Activated CD4-positive, alpha-beta T cell treated with anti-CD3 and anti-CD28 coated beads, Interleukin-2, amount 50 U/mL, for 1 hour (primary cell): ENCODE results near the gene SLC34A3.

Experiments used
- DNase-seq: peaks from one replicate; pipeline ENCODE4 v3.0.0-alpha.2; 2020

Gene SLC34A3

DNA sequence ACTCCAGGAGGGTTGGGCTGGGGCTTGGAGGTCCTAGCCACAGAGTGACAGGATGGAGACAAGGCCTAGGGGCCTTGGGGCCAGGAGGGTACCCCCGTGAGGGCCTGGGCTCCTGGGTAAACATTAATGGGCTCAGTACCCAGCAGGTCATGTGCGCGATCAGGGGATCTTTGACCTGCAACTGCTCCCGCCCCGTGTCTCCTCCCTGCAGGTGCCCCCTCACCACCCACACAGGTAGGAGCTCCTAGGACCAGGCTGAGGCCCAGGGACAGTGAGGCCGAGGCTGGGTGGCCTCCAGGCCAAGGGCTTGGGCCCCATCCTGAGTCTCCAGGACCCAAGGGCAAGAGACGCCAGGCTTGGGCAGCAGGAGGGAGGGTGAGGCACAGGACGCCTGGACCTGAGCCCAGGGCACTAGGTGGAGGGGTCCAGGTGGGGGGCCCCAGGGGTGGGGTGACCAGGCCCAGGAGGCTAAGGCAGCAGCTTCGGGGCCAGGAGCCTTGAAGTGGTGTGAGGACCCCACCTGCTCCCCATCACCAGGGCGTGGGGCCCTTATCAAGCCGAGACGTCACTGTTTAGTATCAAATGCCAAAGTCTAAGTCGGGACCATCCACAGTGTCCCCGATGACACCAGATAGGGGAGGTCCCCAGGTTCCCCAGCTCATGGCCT, at the start of gene SLC34A3:
TSS of gene SLC34A3 (plus strand) at position 197 of the 667 bp plus-strand sequence. CDS start 802 bp downstream, outside the sequence.
- DNase-seq, result no peak

DNA sequence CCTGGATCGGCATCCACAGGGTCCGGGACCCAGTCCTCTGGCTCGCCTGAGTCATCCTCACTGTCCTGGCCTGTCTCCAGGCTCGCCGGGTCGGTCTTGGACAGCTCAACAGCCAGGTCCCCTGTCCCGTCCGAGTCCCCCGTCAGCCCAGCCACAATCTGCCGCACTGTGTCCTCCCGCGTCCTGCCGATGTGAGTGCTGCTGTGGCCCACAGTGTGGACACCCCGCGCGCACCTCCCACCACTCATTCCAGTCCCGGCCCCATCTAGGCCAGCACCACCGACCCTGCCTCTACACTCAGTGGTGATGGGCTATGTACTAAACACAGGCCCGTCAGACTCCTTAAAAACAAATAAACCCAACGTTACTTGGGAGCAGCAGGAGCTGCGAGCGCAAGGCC, 49.0 kb upstream of the SLC34A3 start:
- no peak for DNase-seq

DNA sequence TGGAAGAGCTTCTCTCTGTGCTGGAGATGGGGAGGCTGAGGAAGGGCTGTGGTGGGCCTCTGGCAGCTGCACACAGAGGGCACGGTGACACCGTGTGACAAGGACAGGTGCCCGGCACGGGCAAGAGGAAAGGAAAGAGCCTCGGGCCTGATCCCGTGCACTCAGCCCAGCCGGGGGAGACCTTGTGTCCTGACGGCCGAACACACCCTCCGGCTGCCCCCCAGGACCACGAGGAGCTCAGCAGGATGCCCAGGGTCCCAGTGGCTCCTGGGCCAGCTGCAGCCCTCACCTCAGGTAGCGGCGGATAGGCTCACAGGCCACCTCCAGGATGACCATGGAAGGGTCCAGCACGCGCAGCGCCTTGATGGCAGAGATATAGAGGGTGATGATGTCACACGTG, 47.9 kb upstream of the SLC34A3 start:
- DNase-seq, result no peak

DNA sequence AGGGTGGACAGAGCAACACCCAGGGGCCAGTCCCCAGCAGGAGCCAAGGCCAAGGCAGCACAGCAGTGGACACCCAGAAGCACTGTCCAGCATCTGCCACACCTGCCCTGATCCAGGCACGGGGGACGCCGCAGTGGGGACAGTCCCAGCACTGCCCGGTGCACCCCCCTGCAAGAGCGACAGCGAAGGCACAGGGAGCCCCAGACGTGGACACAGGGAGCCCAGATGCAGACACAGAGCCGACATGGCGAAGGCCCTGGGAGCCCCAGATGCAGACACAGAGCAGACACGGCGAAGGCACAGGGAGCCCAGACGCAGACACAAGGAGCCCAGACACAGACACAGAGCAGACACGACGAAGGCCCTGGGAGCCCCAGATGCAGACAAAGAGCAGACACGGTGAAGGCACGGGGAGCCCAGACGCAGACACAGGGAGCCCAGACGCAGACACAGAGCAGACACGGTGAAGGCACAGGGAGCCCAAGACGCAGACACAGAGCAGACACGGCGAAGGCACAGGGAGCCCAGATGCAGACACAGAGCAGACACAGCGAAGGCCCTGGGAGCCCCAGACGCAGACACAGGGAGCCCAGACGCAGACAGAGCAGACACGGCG, 46.6 kb upstream of the SLC34A3 start:
- no peak for DNase-seq

DNA sequence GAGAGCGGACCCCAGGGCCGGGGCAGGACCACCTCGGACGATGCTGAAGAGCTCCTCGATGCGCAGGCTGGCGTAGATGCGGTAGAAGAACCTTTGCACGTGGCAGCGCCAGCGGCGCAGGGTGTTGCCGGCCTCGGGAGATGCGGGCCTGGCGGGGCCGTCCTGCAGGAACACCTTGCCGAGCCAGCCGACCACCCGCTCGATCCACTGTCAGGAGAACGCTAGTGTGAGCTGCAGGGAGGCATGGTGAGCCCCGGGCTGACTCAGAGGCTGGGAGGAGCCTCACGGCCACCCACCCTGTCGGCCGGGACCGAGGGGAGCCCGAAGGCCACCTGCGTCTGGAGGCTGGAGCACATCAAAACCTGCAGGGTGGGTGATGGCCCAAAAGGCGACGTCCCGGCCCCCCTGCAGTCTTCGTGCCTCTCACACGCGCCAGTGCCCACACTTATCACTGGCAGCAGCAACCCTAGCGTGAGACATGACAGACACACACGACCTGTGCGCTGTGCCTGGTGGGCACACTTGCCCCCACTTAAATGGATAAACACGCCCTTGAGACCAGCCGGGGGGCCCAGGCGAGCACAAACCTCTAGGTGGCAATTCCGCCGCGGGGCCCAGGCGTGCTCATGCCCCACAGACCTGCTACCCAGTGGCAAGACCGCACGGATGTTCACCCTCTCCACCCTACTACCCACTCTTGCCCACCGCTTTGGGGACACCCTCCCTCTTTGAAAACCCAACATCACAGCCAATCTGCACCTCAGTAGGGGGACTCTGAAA, 45.6 kb upstream of the SLC34A3 start:
- no peak for DNase-seq

DNA sequence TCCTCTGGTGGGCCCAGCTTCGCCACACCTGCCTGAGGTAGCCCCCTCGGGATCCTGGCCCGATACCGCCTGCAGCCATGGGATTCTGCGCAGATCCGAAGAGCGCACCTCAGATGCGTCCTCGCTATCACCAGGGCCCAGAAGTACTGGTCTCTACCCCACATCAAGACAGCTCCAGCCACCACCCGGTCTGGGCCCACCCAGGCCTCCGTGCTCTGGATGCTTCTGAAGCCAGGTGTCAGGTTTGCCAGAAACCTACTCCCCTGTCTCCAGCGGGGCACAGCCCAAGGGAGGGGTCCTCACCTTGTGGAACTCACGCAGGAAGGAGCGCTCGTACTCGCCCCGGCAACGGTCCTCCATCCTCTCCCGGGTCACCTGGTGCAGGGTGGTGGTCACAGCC, 44.8 kb upstream of the SLC34A3 start:
- DNase-seq, result no peak

DNA sequence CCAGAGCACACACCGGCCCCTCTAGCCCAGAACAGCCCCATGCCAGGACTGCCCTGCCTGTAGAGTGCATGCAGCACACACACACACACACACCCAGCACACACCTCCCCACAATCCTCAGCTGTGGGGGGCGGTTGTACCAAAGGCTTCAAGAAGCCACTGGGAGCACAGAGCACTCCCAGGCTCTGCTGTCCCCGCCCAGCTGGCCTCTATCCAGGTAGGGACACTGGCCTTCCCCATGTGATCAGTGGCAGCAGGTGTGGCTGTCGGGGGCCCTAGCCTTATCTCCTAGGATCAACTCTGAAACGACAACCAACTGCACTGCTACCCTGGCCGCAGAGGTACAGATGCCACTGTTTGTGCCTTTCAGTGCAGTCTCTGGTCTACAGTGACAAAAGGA, 44.3 kb upstream of the SLC34A3 start:
- no peak for DNase-seq

DNA sequence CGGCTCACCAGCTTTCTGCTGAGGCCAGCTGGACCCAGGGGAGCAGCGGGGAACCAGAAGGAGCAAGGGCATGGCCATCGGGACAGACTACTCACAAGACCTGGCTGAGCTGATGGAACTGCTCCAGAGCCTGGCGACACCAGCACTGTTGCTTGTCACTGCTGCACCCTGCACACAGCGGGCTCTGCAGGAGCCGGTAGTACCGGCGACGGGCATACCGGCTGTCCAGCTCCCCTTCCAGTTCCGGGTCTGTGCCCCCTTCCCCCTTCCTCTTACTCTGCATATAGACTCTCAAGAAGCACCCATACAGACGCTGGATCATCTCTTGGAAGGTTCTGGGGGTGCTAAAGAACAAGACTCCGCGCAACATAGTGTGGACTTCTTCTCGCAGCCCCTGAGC, 43.3 kb upstream of the SLC34A3 start:
- no peak for DNase-seq

DNA sequence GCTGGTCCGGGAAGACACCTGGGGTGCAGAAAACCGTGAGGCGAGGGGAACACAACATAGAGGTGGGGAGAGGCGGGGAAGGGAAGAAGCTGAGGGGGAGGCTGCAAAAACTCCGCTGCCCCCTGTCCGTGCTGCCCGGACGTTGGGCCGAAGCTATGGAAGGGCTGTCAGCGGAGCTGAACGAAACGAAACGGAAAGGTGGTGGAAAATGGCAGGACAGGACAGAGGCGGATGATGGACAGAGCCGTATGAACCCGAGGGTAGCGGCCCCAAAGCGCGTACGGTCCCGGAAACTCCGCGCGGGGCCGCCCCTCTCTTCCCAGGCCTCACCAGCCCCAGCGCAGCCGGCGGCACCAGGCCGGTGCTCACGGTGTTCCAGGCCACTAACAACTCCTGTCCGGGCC, 42.6 kb upstream of the SLC34A3 start:
- no peak for DNase-seq

DNA sequence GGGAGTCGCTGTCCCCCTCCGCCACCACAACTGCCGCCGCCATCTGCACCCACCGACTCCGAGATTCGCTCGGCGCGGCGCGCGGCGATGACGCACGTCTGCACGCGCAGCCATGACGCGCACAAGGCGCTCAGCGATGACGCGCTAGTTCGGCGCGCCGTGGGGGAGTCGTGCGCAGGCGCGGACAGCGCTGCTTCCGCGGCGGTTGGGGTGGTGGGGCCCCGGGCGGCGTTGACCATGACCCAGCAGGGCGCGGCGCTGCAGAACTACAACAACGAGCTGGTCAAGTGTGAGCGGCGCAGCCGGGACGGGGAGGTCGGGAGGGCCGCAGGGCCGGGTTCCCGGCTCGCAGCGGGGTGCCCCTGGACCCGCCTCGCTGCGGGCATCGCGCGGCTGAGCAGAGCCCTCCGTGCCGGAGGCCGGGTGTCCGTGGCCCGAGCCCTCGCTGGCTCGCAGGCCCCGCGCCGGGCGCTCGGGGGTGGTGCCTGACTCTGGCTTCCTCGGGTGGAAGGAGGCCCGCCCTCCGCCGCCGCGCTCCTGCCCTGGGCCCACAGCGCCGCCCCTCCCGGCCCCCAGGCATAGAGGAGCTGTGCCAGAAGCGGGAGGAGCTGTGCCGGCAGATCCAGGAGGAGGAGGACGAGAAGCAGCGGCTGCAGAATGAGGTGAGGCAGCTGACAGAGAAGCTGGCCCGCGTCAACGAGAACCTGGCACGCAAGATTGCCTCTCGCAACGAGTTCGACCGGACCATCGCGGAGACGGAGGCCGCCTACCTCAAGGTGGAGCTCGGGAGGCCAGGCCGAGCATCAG, 42.0 kb upstream of the SLC34A3 start, which contains the start of the genes ANAPC2 and SSNA1:
TSS of gene ANAPC2 (minus strand) at position 71 of the 807 bp plus-strand sequence. CDS start at position 43, 28 bp downstream.
TSS of gene SSNA1 (plus strand) at position 187 of the 807 bp plus-strand sequence. CDS start at position 238, 51 bp downstream.
- peak; percentile 93 for DNase-seq

DNA sequence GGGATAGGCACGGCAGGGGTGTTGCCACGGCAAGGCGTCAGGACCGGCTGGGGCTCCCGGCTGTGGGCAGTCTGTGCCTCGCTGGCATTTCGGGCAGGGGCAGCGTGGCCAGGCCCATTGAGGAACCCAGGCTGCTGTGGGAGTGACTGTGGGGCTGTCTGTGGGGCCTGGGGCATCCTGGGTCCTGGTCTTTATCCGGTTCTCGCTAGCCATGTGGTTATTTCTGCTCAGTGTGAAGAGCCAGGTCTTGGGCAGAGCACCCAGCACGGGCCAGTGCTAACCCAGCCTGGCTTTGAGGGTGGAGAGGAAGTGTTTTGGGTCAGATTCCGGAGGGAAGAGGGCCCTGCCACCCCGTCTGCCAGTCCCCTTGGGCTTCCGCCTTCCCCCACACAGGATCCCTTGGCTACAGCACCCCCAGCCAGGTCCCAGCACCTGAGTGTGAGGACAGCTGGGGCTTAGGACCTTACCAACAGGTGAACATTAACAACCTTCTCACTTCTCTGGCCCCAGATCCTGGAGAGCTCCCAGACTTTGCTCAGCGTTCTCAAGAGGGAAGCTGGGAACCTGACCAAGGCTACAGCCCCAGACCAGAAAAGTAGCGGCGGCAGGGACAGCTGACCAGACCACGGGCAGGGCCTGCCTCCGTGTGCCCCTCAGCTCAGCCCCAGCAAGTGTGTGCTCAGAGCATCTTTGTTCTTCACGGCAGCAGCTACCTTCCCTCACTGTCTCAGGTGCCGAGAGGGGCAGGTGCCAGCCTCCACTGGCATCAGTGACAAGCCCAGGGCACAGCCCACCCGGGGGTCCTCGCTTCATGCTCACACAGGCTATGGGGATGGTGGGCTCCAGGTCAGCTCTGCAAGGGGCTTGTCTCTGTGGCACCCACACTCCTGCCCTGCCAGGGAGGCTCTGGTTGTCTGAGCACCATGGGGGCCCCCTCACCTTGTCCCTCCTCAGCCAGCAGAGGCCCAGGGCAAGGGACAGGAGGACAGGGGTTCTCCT, 41.1 kb upstream of the SLC34A3 start:
- DNase-seq, result no peak

DNA sequence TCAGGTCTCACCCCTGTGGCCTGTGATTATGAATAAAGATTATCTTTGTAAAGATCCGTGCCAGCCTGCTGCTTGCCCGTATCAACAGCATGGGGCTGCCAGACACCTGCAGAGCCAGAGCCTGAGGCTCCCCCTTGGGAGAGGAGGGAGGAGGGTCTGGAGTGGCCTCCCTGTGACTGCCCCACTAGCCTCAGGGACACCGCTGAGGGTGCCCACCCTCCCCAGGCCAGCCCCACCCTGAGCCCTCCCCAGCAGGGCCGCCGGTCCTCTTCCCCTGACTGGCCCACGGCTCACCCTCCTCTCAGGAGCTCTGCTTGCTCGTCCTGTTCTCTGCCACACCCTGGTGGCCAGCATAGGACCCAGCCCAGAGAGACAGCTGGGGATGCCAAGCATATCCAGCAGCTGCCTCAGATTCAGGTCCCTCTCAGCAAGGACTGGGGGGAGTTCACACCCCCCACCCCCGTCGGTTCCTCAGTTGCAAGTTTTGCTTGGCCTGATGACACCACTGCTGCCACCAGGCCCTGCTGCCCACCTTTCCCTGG, 40.3 kb upstream of the SLC34A3 start:
- DNase-seq, result no peak

DNA sequence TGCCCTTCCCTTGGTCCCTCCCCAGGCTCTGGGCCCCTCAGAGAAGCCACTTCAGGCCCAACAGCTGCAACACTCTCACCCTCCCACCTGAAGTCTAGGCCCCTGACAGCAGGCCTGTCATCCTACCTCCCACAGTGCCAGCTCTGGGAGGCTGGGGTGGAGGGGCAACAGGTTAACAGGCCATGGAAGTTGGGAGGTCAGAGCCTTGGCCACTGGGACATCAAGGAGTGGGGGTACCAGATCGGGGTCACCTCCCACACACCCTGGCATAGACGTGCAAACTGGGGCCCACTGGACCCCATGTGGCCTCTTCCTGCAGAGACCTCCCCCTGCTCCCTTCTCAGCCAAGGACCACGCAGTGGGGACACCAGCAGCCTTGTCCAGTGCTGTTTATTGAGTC, 39.5 kb upstream of the SLC34A3 start:
- no peak for DNase-seq

DNA sequence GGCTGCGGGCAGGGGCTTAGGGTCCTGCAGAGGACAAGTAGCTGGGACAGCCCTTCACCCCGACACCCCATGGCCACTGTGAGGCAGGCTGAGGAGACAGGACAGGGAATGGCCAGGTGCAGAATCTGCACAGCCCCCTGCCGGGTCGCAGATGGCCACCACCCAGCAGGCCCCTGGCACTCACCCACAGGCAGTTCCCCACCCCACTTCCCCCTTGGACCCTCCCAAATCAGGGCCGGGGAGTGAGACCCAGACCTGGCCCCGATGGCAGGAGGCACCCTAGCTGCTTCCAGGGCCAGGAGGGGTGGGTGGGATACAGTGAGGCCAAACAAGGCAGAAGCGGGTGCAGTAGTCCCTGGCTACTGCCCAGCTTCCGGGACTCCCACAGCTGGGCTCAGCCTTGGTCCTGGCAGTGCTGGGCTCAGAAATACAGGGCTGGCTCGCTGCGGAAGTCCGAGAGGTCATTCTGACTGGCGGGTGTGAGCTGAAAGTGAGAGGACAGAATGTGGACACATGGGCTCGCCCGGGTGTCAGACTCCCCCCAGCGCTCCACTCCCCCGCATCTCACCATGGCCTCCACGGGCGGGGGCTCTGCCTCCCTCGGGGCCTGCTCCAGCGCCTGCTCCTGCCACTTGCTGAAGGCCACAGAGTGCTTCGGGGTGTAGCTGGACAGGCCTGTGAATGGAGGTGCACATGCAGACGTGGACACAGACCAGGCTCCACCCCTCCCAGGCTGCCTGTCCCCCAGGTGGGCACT, 38.8 kb upstream of the SLC34A3 start:
- no peak for DNase-seq

DNA sequence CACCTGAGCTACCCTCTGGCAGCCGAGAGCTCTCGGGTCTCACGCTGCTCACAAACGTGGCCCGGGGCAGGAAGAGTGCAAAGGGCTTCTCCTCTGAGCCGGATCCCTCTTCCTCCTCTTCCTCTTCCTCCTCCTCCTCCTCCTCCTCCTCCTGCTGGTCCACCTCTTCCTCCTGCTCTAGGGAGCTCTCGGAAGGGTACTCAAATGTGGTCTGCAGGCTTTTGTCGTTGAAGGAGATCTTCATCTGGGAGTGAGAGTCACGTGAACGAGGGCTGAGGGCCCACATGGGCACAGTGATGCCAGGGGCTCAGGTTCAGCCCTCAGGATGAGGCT, 38.3 kb upstream of the SLC34A3 start:
- DNase-seq, result no peak

DNA sequence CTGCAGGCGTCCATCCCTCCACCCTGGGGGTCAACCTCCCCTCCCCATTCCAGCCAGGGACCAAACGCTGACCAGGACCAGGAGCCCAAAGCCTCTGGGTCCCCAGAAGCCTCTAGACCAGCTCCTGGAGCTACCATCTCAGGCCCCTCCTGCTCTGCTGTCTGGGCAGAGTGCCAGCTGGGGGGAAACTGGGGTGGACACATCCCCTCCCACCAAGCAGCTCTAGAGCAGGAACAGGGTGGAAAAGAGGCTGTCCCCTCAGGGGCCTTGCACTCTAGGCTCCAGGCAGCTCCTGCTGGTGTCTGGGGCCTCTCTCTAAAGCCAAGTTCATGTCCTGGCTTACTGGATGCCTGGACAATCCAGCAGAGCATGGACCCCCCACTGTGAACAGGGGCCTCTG, 37.8 kb upstream of the SLC34A3 start:
- DNase-seq, result no peak

DNA sequence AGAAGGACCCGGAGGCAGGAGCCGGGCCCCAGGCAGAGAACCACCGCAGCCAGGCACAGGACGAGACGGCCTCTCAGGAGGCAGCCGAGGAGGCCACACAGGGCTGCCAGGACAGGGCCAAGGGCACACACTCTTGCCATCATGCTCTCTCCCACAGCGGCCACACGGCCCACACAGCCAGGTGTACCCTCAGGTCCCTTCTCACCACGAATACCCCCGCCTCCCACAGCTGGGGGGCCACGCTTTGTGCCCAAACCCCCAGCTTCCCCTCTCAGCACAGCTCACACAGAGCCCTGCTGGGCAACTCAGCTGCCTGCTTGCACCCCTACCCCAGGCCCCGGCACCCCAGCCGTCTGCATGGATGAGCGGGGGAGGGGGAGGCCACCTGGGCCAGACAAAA, 36.9 kb upstream of the SLC34A3 start:
- no peak for DNase-seq

DNA sequence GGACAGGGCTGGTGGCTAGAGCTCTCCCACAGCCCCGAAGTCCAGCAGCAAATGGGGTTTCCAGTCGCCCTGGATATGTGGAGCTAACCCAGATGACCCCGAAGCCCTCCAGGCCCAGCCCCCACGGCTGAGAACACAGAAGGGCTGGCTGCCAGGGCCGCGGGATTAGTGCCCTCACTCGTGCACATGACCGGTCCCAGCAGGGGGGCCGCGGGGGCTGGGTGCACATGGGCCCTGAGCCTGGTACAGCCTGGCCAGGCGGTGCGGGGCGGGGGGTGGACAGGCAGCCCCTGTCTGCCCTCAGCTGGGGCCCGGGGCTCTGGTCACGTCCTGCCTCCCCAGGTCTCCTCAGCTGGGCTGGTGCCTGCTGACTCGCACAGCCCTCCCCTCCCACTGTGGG, 36.3 kb upstream of the SLC34A3 start:
- DNase-seq, result no peak

DNA sequence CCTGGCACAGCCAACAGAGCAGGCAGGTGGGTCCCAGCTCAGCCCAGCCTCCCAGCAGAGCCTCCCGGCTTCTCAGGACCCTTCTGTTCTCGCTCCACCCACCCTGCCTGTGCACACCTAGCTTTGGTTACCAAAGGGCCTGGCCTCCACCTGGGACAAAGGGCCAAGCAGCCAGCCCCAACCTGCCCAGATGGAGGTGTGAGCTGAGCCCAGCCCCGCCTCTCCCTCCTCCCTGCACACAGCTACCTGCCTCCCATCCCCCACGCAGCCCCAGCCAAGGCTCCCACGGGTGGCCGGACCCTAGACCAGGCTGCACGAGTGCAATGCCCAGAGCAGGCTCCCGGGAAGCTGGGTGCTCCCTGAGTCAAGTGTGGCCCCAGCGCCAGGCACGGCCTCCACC, 35.8 kb upstream of the SLC34A3 start:
- no peak for DNase-seq

DNA sequence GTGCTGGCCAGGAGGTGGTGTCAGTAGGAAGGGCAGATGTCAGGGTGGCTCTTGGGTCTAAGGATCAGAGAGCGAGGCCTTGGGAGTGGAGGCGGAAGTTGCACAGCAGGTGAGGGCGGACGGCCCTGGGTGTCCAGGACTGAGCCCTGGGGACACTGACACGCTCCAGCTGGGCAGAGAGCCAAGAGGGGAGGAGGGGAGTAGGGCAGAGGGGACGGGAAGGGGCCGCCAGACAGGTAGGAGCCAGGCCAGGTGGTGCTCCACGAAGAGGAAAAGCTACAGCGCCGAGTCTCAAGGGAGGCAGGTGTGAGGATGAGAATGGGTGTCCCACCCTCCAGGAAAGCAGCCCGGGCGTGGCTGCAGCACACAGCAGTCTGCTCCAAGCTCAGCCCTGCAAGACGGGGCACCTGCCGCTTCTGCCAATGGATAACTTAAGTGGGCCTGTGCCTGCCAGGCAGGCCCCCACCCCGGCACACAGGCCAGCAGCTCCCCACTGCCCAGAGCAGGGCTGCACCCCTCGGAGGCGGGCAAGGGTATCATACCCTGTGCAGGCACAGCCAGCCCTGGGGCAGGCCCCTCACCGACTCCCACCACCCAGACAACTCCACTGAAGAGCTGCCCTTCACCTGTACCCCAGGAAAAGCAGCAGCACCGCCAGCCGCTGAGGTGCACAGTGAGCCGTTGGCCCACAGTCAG, 35.0 kb upstream of the SLC34A3 start:
- DNase-seq, result no peak
